Vagina (tissue), 2 donors: Measurements from ENCODE around the gene MDC1. TPM values are rescaled to one million over a fixed set of nuclear protein-coding genes. Genes with fewer than 3 reads are reported as not detected.

Source experiments
- DNase-seq, 2 donors: peaks; one replicate each; pipeline ENCODE4 v3.0.0-alpha.2; 2017; ENCODE audit errors: extremely low spot score in 2 of 2
- H3K27ac ChIP-seq: fragments of 200-600 bp; sonication (generic); one replicate; pipeline ENCODE4 v1.5.1; 2019
- H3K27me3 ChIP-seq: fragments of 200-600 bp; sonication (generic); one replicate; pipeline ENCODE4 v1.5.1; 2019
- H3K36me3 ChIP-seq, 2 donors: fragments of 200-600 bp; sonication (generic); one replicate each; pipeline ENCODE4 v1.5.1; 2017 to 2019
- H3K4me1 ChIP-seq: fragments of 200-600 bp; sonication (generic); one replicate; pipeline ENCODE4 v1.5.1; 2019
- H3K4me3 ChIP-seq, 2 donors: fragments of 200-600 bp; sonication (generic); 1 replicate in 1 of 2; 2 replicates in 1 of 2; pipeline ENCODE4 v1.5.1; 2016 to 2019
- H3K9me3 ChIP-seq: fragments of 200-600 bp; sonication (generic); one replicate; pipeline ENCODE4 v1.5.1; 2019
- POLR2A ChIP-seq, 2 donors: fragments of 450-650 bp; IDR thresholded peaks; one replicate each; pipeline ENCODE4 v1.6.1; 2017; ENCODE audit warnings: antibody characterized with exemption in 2 of 2, mild to moderate bottlenecking in 2 of 2, moderate library complexity in 2 of 2
- POLR2AphosphoS5 ChIP-seq, 2 donors: sonication (generic); formaldehyde crosslinking; IDR thresholded peaks; one replicate each; pipeline ENCODE4 v1.9.0; 2017; ENCODE audit warnings: antibody characterized with exemption in 2 of 2, mild to moderate bottlenecking in 2 of 2, low read depth in 1 of 2; ENCODE audit not compliant: insufficient read depth in 1 of 2
- intact Hi-C: fragments of 100-400 bp; cut with DNase I; formaldehyde crosslinking; loops from one replicate; pipeline ENCODE4 v1.15.1; 2023
- total RNA-seq: library from RNA; depleted of rRNA; stranded (reverse); fragments of >200 nt; gene quantifications from one replicate; pipeline ENCODE4 v1.2.3, GENCODE V29; 2016
- TF ChIP-seq, protein P1 (sequence below), 3 experiments: fragments of 450-650 bp in 2 of 3; fragments of 200-600 bp in 1 of 3; sonication (generic) in 1 of 3; IDR thresholded peaks; one replicate each; pipeline ENCODE4 v1.5.1; 2017 to 2019; ENCODE audit warnings: antibody characterized with exemption in 3 of 3, mild to moderate bottlenecking in 2 of 3, moderate library complexity in 2 of 3

MDC1 gene
- total RNA-seq, 1 donor from 2014 or later: 12.3 TPM

DNA sequence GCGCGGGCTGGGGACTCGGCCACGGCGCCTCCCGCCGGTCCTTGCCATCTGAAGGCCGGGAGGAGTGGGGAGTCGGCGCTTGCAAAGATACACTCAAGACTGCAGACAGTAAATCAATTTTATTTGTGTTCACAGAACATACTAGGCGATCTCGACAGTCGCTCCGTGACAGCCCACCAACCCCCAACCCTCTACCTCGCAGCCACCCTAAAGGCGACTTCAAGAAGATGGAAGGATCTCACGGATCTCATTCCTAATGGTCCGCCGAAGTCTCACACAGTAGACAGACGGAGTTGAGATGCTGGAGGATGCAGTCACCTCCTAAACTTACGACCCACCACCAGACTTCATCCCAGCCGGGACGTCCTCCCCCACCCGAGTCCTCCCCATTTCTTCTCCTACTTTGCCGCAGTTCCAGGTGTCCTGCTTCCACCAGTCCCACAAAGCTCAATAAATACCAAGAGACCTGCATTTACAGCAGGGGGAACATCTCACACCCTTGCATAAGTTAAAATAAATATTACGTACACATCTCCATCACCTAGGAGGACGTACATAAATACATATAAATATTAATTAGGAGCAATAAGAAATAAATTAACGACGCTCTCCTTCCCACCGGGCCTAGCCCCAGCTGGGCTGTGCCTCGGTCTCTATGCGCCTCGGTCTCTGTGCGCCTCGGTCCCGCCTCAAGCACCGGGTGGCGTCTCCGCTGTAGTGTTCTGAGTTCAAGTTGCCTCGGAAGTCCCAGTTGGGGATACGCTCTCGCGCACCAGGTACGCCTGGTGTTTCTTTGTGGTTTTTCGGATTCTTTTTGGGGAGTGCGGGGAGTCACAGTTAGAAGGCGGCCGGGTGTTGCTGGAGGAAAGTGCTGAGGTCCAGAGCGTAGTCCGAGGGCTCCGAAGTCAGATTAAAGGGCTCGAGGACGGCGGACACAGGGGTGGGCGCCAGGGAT is 26.3 kb upstream of the MDC1 start:
- Histone ChIP-seq H3K36me3 (peaks cover 0 to 21% of the 10 kb centered on the region in 2 donors), H3K4me3 (peak overlapping the region; percentile 65 to 89), H3K9me3 (no peaks in the 10 kb centered on the region), H3K4me1 (peaks cover 57% of the 10 kb centered on the region), H3K27me3 (no peaks in the 10 kb centered on the region), H3K27ac (peak overlapping the region; percentile 95)
- TF ChIP-seq POLR2A (IDR thresholded peaks at IDR 0.05): no peak
- TF ChIP-seq, protein P1, sequence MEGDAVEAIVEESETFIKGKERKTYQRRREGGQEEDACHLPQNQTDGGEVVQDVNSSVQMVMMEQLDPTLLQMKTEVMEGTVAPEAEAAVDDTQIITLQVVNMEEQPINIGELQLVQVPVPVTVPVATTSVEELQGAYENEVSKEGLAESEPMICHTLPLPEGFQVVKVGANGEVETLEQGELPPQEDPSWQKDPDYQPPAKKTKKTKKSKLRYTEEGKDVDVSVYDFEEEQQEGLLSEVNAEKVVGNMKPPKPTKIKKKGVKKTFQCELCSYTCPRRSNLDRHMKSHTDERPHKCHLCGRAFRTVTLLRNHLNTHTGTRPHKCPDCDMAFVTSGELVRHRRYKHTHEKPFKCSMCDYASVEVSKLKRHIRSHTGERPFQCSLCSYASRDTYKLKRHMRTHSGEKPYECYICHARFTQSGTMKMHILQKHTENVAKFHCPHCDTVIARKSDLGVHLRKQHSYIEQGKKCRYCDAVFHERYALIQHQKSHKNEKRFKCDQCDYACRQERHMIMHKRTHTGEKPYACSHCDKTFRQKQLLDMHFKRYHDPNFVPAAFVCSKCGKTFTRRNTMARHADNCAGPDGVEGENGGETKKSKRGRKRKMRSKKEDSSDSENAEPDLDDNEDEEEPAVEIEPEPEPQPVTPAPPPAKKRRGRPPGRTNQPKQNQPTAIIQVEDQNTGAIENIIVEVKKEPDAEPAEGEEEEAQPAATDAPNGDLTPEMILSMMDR (IDR thresholded peaks at IDR 0.05): no peak
- TF ChIP-seq POLR2AphosphoS5 (IDR thresholded peaks at IDR 0.05; ENCODE audit: insufficient read depth in 1 of 2, low read depth in 1 of 2): peak in 1 of 2 donors; percentile 20
- intact Hi-C loops: loop anchor here (5.0 kb wide), 1 partner anchor 39 kb away; no protein-coding TSS in a partner anchor
- DNase-seq: no peak

DNA sequence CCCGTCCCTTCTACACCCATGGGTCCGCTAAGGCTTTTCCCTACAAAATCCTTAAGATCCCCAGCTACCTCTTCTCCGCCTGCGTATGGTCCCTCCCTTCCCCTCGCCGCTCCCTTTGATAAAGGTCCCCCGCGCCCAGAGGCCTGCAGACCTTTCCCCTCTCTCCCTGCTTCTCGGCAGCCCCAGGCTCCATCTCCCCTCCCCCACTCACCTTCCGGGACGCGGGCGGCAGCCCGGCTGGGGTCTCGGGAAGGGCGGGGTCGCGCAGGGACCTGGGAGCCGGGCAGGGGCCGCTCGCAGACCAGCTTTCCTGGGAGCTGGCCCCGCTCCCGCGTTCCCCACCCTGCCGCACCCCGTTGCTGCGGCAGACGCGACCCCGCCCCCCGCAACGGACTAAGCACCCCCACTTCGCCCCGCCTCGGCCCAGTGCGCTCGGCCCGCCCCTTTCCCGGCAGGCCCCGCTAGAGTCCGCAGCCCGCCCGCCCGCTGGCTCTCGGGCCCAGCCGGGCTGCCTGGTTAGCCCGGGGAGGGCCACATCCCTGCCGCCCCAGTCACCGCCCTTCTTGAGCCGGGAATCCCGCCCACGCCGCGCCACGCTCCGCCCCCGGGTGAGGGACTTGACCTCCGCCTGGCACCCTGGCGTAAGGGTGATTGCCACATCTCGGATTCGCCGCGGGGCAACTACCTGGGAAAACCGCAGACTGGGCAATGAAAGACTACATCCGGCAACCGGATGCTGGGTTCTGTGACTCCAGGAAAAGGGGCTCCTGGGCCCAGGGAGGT is 25.4 kb upstream of the MDC1 start, which contains the start of gene FLOT1:
Gene FLOT1 (minus strand): TSS at position 372 of the 783 bp plus-strand sequence. CDS start 498 bp downstream, outside the sequence.
- Histone ChIP-seq H3K4me1 (peaks cover 57% of the 10 kb centered on the region), H3K27me3 (no peaks in the 10 kb centered on the region), H3K4me3 (peak within 1 kb of the TSS; percentile 65 to 89), H3K9me3 (no peaks in the 10 kb centered on the region), H3K27ac (peak within 1 kb of the TSS; percentile 95), H3K36me3 (peaks cover 0 to 26% of the 10 kb centered on the region in 2 donors)
- peak; percentile 72 to 95 for TF ChIP-seq POLR2AphosphoS5 (IDR thresholded peaks at IDR 0.05; ENCODE audit: insufficient read depth in 1 of 2, low read depth in 1 of 2)
- TF ChIP-seq, protein P1 (IDR thresholded peaks at IDR 0.05): no peak
- peak in 1 of 2 donors; percentile 61 for TF ChIP-seq POLR2A (IDR thresholded peaks at IDR 0.05)
- peak in 1 of 2 donors; percentile 98 for DNase-seq
- intact Hi-C loops: loop anchor here (5.0 kb wide), 1 partner anchor 40 kb away; no protein-coding TSS in a partner anchor

DNA sequence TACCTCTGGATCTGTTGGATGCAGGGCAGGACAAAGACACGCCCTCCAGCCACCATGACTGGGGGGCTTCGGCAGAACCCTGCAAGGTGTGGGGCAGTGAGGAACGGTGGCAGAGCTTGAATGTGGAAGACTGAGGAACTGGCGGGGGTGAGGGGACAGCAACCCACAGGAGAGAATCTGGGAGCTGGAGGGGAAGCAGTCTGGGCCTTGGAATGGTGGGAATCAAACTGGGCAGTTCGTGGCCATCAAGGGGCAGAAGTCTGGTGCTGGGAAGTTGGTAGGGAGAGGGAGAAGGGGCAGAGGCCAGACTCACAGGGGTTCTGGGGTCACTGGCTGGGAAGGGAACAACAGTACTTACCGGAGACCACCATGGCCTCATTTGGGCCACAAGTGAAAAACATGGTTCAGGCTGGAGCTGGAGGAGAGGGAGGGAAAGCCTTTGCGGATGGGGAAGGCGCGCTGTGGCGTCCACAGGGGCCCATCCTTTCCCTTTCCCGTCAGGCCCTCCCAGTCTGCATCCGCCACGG is 24.8 kb upstream of the MDC1 start:
- peaks cover 58% of the 10 kb centered on the region for H3K4me1 ChIP-seq
- no peaks in the 10 kb centered on the region for H3K9me3 ChIP-seq

DNA sequence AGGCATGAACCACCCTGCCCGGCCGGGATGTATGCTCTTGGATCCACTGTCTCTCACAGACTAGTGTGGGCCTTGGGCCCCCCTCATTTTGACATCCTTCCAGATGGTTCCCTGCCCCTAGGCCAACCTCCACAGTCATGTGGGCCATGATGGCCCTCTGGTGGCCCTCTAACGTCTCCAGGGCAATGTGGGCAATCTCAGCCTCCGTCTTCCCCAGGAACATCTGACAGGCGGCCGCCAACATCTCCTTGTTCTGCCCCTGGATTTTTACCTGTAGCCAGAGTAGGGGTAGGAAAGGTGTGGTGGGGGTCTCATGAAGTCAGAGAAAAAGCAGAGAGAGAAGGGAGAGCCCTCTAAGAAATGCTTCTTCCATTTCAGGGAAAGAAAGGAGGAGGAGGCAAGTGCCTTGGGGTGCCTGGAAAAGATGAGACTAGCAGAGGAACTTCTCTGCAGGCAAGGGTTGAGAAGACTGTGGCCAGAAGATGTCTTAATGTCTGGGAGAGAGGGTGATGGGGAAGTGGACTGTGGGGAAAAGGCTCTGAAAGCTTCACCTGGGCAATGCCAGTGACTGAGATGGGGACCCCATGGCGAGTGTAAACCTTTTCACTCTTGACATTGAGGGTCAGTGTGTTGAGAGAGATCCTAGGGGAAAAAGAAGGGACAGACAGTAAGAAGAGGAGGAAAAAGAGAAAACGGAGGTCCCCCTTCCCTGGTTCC is 24.1 kb upstream of the MDC1 start:
- no peak for DNase-seq
- Histone ChIP-seq H3K27ac (peak overlapping the region; percentile 95), H3K4me3 (peak overlapping the region; percentile 65 to 89), H3K27me3 (no peaks in the 10 kb centered on the region), H3K36me3 (peaks cover 0 to 39% of the 10 kb centered on the region in 2 donors), H3K4me1 (peaks cover 62% of the 10 kb centered on the region), H3K9me3 (no peaks in the 10 kb centered on the region)
- intact Hi-C loops: loop anchor here (2.0 to 5.0 kb wide), 2 partner anchors 41 to 144 kb away; partner anchors contain the start of gene DDR1
- TF ChIP-seq, protein P1 (IDR thresholded peaks at IDR 0.05): no peak
- no peak for TF ChIP-seq POLR2A (IDR thresholded peaks at IDR 0.05)
- TF ChIP-seq POLR2AphosphoS5 (IDR thresholded peaks at IDR 0.05; ENCODE audit: insufficient read depth in 1 of 2, low read depth in 1 of 2): no peak

More for the DNA sequence above, 24.8 kb upstream of the MDC1 start:
- TF ChIP-seq POLR2A (IDR thresholded peaks at IDR 0.05) (no peak), POLR2AphosphoS5 (IDR thresholded peaks at IDR 0.05; ENCODE audit: insufficient read depth in 1 of 2, low read depth in 1 of 2) (no peak)
- TF ChIP-seq, protein P1 (IDR thresholded peaks at IDR 0.05): no peak
- peak overlapping the region; percentile 95 for H3K27ac ChIP-seq
- H3K27me3 ChIP-seq: no peaks in the 10 kb centered on the region
- H3K4me3 ChIP-seq: peak overlapping the region; percentile 65 to 89
- intact Hi-C loops: loop anchor here (2.0 to 5.0 kb wide), 2 partner anchors 40 to 143 kb away; partner anchors contain the start of gene DDR1
- DNase-seq: no peak
- H3K36me3 ChIP-seq: peaks cover 0 to 32% of the 10 kb centered on the region in 2 donors
